G401 (cell line): ENCODE measurements around the gene GRB10. TPM values are rescaled to one million over a fixed set of nuclear protein-coding genes. Genes with fewer than 3 reads are reported as not detected.
A peak's percentile ranks its signal among the peaks of the same experiment; 100 is the strongest.
"Not testable (repeated sequence)": the region's sequence is repeated elsewhere in the genome, so short reads cannot be mapped to it uniquely, and the experiment has no call there.

Experiments
- DNase-seq: peaks from one replicate; pipeline ENCODE4 v3.0.0-alpha.2; 2015; ENCODE audit warnings: low spot score
- in situ Hi-C: cut with HindIII; loops from 2 replicates; pipeline ENCODE4 v1.10.0; 2016; ENCODE audit warnings: low sequenced_read_pairs, mixed read lengths
- total RNA-seq: library from RNA; depleted of rRNA; stranded (reverse); fragments of >200 nt; shearing (Covaris generic); gene quantifications from 2 replicates; pipeline ENCODE4 v1.2.3, GENCODE V29; 2014

GRB10 gene
- total RNA-seq, 1 experiment from 2014 or later = not detected

DNA sequence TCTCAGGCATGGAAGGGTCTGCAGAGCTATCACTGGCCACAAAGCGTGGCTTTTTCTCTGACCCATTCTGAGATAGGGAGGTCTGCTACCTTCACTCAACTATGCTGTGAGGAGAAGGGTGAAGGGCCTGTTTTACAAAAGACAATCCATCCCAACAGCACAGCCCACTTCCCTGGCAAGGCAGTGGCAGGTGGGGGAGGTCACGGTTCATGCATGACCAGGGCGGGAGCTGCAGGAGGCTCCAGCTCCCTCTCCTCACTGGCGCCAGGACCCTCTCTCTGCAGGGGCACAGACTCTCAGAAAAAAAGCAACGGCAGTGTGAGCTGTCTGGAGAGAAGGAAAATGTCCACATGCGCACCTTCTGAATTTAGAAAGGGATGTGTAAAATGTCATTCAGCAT lies 28.5 kb downstream of the GRB10 start:
- in situ Hi-C loops = no loop called here

DNA sequence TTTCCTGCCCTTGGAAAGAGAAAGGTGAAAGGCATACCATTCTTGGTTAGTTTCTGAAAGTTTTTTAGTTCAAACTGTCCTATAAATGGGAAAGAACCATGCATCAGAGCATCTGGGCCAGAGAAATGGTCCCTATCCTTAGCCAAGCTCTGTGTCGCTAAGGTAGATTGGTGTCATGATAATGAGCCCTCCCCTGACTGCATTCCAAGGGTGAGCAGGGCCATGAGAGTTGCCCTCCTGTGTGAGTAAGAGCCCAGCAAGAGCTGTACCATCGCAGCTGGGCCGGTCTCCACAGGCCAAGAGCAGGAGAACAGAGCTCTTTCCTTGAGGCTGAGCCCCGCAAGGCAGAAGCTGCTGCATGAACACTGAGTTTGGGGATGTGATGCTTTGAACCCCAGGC lies 30.3 kb downstream of the GRB10 start:
- no peak for DNase-seq
- in situ Hi-C loops = no loop called here

More for the DNA sequence above, 28.5 kb downstream of the GRB10 start:
- DNase-seq = no peak

- in situ Hi-C loops = no loop called here
- peak; percentile 25 for DNase-seq
These were observed 31.6 kb downstream of the GRB10 start for GRCh38 chr7:50751146-50751545.

GRCh38 chr7:50749896-50750295 lies 32.8 kb downstream of the GRB10 start:
- in situ Hi-C loops = no loop called here
- no peak for DNase-seq

DNA sequence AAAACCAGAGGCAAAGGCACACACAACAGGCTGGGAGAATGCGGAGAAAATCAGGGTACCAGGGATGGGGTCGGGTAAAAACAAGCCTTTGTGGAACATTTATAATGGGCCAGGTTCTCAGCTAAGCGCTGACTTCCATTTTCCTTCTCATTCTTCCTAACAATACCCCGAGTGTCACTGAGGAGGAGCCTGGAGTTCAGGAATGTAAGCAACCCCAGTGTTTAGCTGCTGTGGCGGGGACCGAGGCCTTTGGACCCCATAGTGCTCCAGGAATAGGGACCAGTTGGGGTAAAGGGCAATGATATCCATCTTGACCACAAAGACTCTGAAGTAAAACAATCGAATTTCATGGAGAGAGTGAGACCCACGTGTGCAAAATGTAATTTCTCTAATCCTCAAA lies 34.2 kb downstream of the GRB10 start:
- in situ Hi-C loops = no loop called here
- no peak for DNase-seq

DNA sequence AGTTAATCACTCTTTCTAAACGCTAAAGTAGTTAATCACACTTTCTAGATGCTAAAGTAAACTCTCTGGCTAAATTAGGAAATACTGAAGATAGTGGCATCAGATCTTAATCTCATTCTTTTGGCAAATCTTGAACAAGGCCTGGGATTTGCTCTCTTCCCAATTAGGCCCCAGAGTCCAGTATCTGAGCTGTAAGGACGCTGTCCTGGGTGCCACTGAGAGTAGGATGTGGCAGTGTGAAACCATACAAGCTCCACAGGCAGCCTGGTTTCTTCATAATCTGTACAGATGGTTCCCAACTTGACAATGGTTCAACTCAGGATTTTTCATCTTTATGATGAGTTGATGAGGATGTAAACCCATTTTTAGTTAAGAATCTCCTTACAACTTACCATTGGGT lies 36.9 kb downstream of the GRB10 start:
- in situ Hi-C loops = no loop called here

GRCh38 chr7:50745336-50745735 lies 37.4 kb downstream of the GRB10 start:
- no peak for DNase-seq
- in situ Hi-C loops = no loop called here

More for the DNA sequence above, 36.9 kb downstream of the GRB10 start:
- DNase-seq = no peak

DNA sequence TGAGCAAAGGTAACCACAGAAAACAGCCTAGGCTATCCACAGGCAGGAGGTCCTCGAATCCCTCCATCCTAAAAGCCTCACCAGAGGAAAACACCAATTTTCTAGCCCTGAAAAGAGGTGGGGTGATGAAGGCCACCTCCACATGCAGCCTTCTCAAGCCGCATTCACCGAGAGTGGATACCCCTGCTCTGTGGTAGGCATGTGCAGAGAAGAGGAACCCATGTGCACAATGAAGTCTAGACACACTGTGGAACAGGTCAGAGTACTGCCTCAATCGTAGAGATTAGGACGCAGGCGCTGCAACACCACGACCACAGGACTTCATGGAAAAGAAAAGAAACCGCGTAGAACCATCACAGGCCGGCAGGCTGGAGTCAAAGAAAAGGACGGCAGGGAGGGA lies 38.8 kb downstream of the GRB10 start:
- in situ Hi-C loops = no loop called here
- DNase-seq = no peak

- in situ Hi-C loops = no loop called here
- no peak for DNase-seq
These were observed 39.7 kb downstream of the GRB10 start for GRCh38 chr7:50743016-50743415.

- DNase-seq = no peak
- in situ Hi-C loops = no loop called here
These were observed 40.3 kb downstream of the GRB10 start for GRCh38 chr7:50742401-50742800.

DNA sequence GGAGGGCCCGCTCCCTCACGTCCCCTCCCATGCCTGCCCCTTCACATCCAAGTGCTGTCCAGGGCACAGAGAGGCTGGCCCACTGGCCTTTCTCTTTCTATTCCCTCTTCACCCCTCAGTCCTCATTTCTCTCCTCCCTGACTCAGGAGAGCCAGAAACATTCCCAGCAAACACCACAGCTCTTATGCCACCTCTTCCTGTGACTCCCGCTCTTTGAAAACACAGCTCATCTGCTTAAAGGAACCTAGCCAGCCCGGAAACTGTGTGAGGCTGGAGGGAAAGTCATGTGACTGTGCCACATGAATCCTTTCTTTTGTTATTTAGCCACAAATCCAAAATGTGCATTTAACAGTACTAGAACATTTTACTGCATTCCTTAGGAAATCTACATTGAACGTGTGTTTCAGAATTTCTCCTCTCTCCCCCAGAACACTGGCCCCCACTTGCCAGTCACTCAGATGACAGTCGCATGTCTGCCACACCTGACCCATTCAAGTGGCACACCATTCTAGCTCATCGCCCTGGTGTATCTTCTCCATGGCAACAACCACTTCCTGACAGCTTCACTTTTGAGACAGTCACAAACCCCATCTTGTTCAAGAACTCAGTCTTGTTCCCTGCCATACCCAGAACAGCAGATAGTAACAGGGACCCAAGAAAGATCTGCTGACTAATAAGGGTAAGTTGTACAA lies 42.8 kb downstream of the GRB10 start:
- peak; percentile 24 for DNase-seq
- in situ Hi-C loops = no loop called here

GRCh38 chr7:50738932-50739331 lies 43.8 kb downstream of the GRB10 start:
- no peak for DNase-seq
- in situ Hi-C loops = no loop called here

GRCh38 chr7:50735836-50736235 lies 46.9 kb downstream of the GRB10 start:
- DNase-seq, in situ Hi-C loops: not testable (repeated sequence)

- in situ Hi-C loops = no loop called here
These were observed 47.4 kb downstream of the GRB10 start for GRCh38 chr7:50735333-50735732.

GRCh38 chr7:50734246-50734645 lies 48.5 kb downstream of the GRB10 start:
- in situ Hi-C loops = no loop called here
- no peak for DNase-seq

More at GRCh38 chr7:50735333-50735732, 47.4 kb downstream of the GRB10 start:
- no peak for DNase-seq

DNA sequence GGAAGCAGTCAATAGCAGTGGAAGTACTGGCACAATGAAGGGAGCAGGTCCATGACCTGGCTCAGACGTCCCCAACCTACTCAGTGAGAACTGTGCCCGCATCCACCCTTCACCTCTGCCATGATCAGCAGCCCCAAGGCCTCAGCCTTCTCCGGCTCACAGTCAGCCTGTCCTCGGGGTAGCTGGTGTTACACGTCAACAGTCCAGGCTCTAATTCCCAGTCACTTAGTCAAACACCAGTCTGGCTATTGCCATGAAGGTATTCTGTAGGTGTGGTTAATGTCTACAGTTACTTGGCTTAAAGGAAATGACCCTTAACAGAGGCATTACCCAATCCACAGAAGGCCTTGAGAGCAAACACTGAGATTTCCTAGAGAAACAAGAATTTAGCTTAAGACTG lies 49.1 kb downstream of the GRB10 start:
- in situ Hi-C loops = no loop called here

DNA sequence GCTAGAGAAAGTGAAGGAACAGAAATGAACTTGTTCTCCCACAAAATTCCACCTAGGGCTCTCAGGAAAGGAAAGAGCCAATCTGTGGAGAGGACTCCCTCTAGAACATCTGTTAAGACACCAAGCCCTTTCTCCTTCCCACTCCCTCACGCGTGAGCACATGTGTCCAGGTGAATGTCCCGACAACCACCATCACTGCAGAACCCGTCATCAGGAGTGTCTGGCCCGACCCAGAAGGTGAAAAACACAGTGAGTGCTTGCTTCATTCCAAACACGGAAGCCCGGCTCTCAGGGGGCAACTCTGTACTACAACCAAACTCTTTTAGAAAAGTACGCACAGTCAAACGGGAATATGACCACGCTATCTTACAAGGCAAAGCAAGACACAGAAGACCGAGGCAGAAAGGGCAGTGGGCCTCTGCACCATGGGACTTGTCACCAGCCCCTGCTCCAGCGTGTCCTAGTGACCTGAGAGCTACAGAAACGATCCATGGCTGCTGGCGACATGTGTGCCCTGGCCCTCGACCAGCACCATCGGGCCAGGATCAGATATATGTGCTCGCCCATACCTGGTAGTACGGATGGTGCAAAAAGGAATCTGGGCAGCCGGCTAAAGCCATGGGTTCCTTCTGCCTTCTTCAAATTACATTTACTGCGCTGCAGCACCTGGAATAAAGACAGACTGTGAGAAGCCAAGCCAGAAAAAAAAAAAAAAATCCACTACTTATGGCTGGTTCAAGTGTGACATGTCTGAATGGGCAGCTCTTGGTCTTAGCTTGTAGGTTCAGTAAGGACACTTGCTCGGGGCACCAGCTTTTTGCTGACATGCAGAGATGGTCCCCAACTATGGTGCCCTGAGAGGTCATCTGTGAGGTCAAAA lies 50.8 kb downstream of the GRB10 start:
- in situ Hi-C loops = no loop called here
- DNase-seq = no peak

More for the DNA sequence above, 49.1 kb downstream of the GRB10 start:
- no peak for DNase-seq

DNA sequence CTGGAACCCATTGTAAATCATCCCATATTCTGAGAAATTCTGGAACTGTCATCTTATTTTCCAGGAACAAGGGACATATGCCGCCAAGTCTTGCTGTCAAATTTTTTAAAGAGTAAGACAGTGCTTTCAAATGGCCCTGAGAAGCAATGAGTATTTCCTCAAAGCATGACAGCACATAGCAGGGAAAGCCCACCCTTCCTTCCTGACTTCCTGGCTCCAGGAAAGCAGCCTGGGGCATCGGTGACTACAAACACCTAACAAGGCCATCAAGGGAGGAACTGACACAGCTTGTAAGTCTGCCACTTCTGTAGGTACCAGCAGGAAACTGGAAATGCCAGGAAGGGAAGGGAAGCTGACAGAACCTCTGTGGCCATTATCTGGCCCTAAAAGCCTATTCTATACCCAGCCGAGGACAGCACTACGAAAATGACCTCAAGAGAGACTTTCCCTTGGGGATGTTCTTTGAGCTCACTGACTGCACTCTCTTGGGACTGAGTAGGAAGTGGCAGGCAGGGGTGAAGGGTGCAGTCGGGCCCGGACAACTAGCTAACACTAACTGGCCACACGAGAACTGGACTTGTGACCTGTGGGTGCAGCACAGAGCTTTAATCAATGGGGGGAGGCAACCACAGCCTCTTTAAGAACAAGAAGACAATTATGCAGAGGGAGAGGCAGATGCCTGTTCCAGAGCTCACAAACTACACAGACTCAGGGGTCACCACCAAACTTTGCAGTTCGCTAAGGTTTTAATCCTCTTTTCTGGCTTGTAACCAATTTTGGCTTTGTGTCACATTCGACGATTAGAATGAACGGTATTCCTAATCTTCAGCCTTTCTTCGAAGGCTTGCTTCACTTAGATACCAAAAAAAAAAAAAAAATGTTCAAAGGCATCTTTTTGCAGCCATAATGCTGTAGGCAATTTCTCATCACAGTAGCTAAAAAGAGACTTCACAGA lies 52.0 kb downstream of the GRB10 start:
- in situ Hi-C loops = no loop called here
- no peak for DNase-seq

GRCh38 chr7:50729962-50730361 lies 52.7 kb downstream of the GRB10 start:
- in situ Hi-C loops = no loop called here
- no peak for DNase-seq
